Embryonic facial prominence (tissue), 1 donor: ENCODE measurements around the gene UBE2E2.

ENCODE experiments used
- DNase-seq: peaks from one replicate; pipeline ENCODE4 v3.0.0-alpha.2; 2016; ENCODE audit errors: extremely low spot score

The UBE2E2 gene

DNA sequence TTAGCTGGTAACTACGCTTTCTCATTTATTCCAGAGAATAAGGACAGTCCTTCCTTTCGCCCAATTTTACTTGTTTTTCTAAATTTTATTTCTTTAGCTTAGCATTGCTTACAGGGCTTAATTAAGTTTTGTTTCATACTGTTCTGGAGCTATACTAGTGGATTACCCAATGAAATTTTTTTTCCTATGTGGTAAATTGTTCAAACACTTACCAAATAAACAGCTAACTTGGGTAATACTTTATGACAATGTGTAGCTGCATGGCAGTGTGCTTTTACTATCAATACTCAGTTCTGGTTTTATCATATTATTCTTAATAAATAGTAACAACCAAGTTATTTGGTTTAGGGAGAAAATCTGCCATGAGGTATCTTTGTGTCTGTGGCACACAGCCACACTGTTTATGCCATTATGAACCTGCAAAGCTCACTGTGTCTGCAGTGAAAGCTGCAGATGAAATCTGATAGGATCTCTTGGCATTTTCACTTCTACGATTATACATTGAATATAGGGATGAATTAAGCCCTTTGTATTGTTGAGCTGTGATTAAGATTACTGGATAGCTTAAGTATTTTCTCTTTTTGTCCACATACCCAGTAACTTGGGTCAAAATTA is 37.2 kb downstream of the UBE2E2 start:
- DNase-seq, result no peak

DNA sequence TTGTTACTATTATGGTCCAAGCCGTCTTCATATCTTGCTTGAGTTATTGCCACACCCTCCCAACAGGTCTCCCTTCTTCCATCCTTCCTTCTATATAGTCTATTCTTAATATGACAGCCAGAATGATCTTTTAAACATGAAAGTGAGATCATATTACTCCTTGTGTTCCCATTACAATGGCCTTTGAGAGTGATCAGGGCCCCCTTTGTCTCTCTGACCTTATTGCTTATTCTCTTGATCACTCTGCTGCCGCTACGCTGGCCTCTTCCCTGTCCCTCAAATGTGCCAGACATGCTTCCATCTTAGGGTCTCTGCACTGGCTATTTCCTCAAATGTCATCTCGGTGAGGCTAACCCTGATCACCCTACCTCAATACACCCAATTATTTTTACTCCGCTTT is 38.1 kb downstream of the UBE2E2 start:
- DNase-seq, result no peak

GRCh38 chr3:23242106-23242505 is 39.0 kb downstream of the UBE2E2 start:
- DNase-seq, result no peak

DNA sequence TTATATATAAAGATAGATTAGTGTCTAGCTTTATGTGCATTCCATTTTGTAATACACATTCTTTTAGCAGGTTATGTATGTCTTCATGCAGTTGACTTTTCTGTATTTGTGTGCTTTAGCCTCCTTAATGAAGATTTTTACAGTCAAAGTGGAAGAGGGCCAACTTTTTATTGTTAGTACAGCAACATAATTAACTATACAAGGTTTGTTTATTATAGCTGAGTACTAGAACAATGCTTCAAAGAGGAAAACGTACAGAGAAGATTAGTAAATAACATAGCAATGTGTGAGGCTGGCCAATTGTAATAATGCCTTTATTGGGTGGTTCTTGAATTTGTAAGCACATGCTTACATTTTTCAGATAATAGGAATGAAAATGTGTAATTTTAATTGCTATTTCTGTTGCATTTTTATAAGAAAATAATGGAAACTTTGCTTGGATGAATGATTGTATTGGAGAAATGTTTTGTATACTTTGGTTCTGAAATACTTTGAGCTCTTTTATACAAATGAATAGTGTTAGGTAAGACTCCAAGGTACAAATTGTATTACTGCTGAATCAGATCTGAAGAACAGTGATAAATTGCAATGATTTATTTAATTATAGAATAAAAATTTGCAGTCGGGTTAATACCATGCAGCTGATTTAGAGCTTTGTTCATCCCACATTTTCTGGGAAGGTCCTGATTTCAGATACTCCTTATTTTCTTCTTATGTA is 41.4 kb downstream of the UBE2E2 start:
- no peak for DNase-seq

DNA sequence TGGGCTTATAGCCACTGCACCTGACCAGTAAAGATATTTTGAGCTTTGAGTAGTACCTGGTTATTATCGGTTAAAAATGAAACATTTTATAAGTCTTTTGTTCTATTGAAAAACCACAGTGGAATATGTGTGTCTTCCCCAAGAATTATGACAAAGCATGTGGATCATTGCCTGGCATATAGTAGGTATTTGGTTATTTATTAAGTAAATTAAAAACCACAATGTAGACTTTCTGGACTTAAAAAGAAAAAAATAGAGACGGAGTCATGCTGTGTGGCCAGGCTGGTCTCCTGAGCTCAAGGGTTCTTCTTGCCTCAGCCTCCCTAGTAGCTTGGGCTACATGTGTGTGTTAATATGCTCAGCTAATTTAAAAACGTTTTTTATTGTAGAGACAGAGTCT is 43.5 kb downstream of the UBE2E2 start:
- no peak for DNase-seq

- DNase-seq, result no peak
Observed at GRCh38 chr3:23248594-23249131, 45.5 kb downstream of the UBE2E2 start.

- no peak for DNase-seq
Observed at GRCh38 chr3:23249961-23250360, 46.8 kb downstream of the UBE2E2 start.

- DNase-seq, result no peak
Observed at GRCh38 chr3:23252122-23252521, 49.0 kb downstream of the UBE2E2 start.

- no peak for DNase-seq
Observed at GRCh38 chr3:23253214-23253613, 50.1 kb downstream of the UBE2E2 start.

GRCh38 chr3:23254282-23254681 is 51.2 kb downstream of the UBE2E2 start:
- no peak for DNase-seq

DNA sequence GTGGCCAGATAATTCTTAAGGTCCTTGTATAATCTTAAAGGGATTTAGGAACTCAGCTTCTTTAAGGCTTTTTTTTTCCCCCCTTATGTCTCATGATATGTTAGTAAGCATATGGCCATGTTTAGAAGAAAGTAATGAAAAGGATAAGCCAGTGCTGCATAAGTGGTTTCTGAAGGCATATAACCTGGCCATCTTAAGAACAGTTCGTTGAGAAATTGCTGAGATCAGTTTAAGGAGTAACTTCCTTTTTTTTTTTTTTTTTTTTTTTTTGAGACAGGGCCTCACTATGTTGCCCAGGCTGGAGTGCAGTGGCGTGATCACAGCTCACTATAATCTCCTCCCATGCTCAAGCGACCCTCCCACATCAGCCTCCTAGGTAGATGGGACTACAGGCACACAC is 51.7 kb downstream of the UBE2E2 start:
- no peak for DNase-seq

DNA sequence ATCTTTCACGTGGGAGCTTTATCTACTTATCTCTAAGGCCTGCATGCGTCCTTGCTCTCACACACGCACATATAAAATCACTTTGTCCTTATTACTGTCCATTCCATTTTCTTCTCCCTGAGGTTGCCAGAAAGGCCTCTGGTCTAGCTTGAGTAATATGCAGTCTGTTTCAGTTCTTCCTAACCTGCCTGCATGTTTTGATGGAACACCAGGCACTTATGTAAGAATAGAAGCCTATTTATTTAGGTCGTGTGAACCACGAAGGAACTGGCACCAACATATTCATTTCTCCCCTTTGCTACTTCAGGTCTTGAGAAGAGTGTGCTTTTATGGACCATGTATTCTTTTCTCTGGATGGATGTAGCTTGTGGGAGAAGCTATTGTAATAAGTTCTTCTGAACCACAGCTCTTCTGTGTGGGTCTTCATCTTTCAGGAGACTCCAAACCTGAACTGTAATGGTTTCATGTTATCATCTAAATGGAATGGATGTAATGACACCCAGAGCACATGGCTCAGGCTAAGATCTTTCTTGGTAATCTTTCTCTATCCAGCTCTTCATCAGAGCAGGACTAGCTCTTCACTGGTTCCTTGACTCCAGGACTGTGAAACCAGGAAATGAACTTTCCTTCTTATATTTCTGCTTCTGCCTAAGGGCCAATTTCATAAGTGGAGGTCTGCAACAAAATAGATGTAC is 53.8 kb downstream of the UBE2E2 start:
- no peak for DNase-seq

DNA sequence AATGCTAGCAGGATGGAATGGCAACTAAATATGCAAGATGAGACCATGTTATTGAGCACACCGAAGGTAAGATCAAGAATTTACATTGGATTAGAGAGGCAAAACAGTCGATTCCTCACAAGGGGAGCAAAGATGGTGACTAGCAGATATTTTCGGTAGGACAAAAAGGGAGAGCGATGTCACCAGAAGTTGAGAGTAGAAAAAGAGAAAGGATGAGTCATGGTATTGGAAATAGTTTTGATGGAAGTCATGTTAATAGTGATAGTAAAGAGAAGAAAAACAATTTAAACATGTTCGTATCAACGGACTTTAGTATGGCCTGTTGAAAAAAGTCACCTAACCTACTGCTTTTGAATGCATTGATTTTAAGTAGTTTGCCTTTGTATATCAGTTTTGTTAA is 55.0 kb downstream of the UBE2E2 start:
- DNase-seq, result no peak

GRCh38 chr3:23259515-23259914 is 56.4 kb downstream of the UBE2E2 start:
- DNase-seq, result no peak

GRCh38 chr3:23262766-23263165 is 59.6 kb downstream of the UBE2E2 start:
- DNase-seq, result no peak

DNA sequence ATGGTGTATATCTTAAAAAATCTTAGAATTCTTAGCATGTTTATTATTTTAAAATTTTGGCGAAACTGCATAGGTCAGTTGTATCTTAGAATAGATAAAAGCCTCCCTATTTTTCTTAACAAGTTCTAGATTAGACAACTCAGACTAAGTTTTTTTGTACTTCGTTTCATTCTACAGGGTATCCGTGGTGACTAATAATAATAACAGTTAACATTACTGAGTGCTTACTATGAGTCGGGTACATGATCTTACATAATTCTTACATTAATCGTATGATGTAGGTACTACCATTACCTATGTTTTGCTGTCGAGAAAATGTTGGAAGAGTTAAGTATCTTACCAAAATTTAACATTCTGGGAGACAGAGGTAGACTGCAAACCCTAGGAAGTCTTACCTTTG is 60.7 kb downstream of the UBE2E2 start:
- no peak for DNase-seq

GRCh38 chr3:23264413-23264812 is 61.3 kb downstream of the UBE2E2 start:
- no peak for DNase-seq

DNA sequence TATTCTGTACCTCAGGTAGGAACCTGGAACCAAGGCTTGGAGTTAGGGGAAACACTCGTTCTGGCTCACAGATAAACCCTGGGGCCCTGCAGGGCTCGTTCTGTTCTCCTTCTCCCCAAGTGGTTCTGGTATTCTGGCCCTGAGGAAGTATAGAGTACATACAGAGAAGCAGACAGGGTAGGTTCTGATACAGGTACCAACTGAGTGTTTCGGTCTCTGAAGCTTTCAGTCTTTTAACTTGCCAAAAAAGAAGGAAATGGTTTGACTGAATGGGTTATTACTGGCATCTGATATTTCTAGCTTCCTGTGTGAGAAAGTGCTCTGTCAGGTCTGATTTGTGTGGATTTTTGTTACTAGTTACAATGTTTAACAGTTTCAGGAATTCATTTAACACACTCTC is 67.3 kb downstream of the UBE2E2 start:
- DNase-seq, result no peak

GRCh38 chr3:23271876-23272741 is 69.0 kb downstream of the UBE2E2 start:
- no peak for DNase-seq

- DNase-seq, result no peak
Observed at GRCh38 chr3:23272820-23273219, 69.7 kb downstream of the UBE2E2 start.

DNA sequence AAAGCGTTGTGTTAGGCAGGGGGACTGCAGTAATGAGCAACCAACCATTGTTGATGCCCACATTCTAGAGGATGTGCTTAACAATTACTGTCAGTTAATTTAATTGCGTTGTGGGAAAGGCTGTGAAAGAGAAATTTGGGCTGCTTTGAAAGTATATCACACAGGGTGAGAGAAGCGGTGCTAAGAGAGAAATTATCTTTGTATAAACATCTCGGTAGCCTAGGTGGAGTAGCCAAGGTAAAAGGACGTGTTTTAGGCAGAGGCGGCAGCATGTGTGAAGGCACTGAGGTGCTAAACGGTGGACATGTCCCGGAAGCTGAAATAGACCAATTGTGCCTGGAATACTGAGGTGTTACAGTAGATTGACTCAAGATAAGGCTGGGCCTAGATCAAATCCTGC is 71.9 kb downstream of the UBE2E2 start:
- no peak for DNase-seq

DNA sequence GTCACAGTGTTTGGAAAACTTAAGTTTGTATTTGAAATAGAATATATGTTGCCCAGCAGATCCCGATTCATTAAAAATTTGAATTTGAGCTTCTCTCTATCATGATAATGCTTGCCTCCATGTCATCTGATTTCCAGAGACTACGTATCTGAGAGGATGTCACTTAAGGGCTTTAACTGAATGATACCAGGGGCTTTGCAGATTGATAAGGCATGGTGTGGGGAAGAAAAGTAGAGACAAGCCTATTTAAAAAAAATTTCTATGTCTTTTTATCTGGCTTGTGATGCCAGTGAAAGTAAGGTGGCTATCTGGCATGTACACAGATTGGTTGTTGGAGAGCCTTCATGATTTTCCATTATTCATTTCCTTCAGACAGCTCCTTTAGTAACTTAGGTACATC is 72.7 kb downstream of the UBE2E2 start:
- DNase-seq, result no peak
